ENCODE measurements around the gene SH2D4B. TPM values are rescaled to one million over a fixed set of nuclear protein-coding genes. Genes with fewer than 3 reads are reported as not detected.

SH2D4B gene
- total and polyA plus RNA-seq, 2 donors (not counting 3 experiments of a cell fraction or from before 2014, with no cell fraction given), result not detected

- H3K36me3 ChIP-seq (ENCODE audit: control insufficient read depth in 2 of 2, extremely low read depth in 1 of 2, insufficient read depth in 2 of 2, low read length in 2 of 2), result no peaks in the 10 kb centered on the region
- CTCF ChIA-PET, result no interaction called here
- no peak for FAIRE-seq
- dilution Hi-C loops (cut with MboI; ENCODE audit: extremely low pct_ligation_motif_present, low sequenced_read_pairs), result no loop called here
- H3K9me1 ChIP-seq (replicated peaks; ENCODE audit: control insufficient read depth, extremely low read depth, insufficient read depth, low read length), result no peaks in the 10 kb centered on the region
- intact Hi-C loops (cut with micrococcal nuclease), result no loop called here
- no peak overlapping the region for H3K4me2 ChIP-seq (ENCODE audit: insufficient read depth, low read length)
- H3K9me3 ChIP-seq (replicated peaks; ENCODE audit: control insufficient read depth, insufficient read depth, low read length), result no peaks in the 10 kb centered on the region
- TF ChIP-seq MYC (IDR thresholded peaks at IDR 0.05; ENCODE audit: low read depth, low read length) (no peak), JUN (IDR thresholded peaks at IDR 0.05; ENCODE audit: borderline replicate concordance, insufficient read depth, insufficient read length, low read depth) (no peak), FOS (IDR thresholded peaks at IDR 0.05; ENCODE audit: borderline replicate concordance, insufficient read depth, low read length) (no peak)
- POLR2A ChIA-PET, result no interaction called here
- H3K9ac ChIP-seq (replicated peaks; ENCODE audit: extremely low read depth, insufficient read depth, low read length), result no peak overlapping the region
- H3K27me3 ChIP-seq (ENCODE audit: control insufficient read depth in 2 of 2, insufficient read depth in 2 of 2, low read length in 2 of 2), result peaks cover 0 to 2% of the 10 kb centered on the region in 2 experiments
- no TSS peak for BruUV-seq (replicated peaks)
- H4K20me1 ChIP-seq (replicated peaks; ENCODE audit: control insufficient read depth, extremely low read depth, insufficient read depth, low read length), result no peaks in the 10 kb centered on the region
- H3K4me1 ChIP-seq (ENCODE audit: control insufficient read depth, extremely low read depth, insufficient read depth, low read length), result peaks cover 4% of the 10 kb centered on the region
- H2AFZ ChIP-seq (ENCODE audit: low read depth, low read length), result no peak overlapping the region
- no peaks in the 10 kb centered on the region for H3K79me2 ChIP-seq (ENCODE audit: control insufficient read depth, insufficient read depth, low read length)
- H3K4me3 ChIP-seq (replicated peaks in 1 of 3; ENCODE audit: insufficient read depth in 1 of 3, low read depth in 1 of 3, low read length in 3 of 3), result no peak overlapping the region
- DNase-seq (ENCODE audit: low read depth, low spot score), result no peak
- H3K27ac ChIP-seq (ENCODE audit: insufficient read depth, low read depth, low read length), result no peak overlapping the region
Observed at GRCh38 chr10:80659289-80659688, 121.6 kb downstream of the SH2D4B start.

GRCh38 chr10:80660266-80660665, 122.6 kb downstream of the SH2D4B start:
- no peaks in the 10 kb centered on the region for H3K36me3 ChIP-seq (ENCODE audit: control insufficient read depth in 2 of 2, extremely low read depth in 1 of 2, insufficient read depth in 2 of 2, low read length in 2 of 2)
- FAIRE-seq (no peak), DNase-seq (ENCODE audit: low read depth, low spot score) (no peak)
- no peak overlapping the region for H3K4me2 ChIP-seq (ENCODE audit: insufficient read depth, low read length)
- H3K4me3 ChIP-seq (replicated peaks in 1 of 3; ENCODE audit: insufficient read depth in 1 of 3, low read depth in 1 of 3, low read length in 3 of 3), result no peak overlapping the region
- H4K20me1 ChIP-seq (replicated peaks; ENCODE audit: control insufficient read depth, extremely low read depth, insufficient read depth, low read length), result no peaks in the 10 kb centered on the region
- H3K9ac ChIP-seq (replicated peaks; ENCODE audit: extremely low read depth, insufficient read depth, low read length), result no peak overlapping the region
- intact Hi-C loops (cut with micrococcal nuclease) (no loop called here), dilution Hi-C loops (cut with MboI; ENCODE audit: extremely low pct_ligation_motif_present, low sequenced_read_pairs) (no loop called here)
- TF ChIP-seq JUN (IDR thresholded peaks at IDR 0.05; ENCODE audit: borderline replicate concordance, insufficient read depth, insufficient read length, low read depth) (no peak), GATA2 (IDR thresholded peaks at IDR 0.05; ENCODE audit: insufficient read depth, insufficient read length, low read depth, low read length) (no peak), MAX (IDR thresholded peaks at IDR 0.05; ENCODE audit: insufficient read depth, insufficient read length) (no peak), POLR2A (IDR thresholded peaks at IDR 0.05; ENCODE audit: low read depth, low read length) (no peak), CTCF (IDR thresholded peaks at IDR 0.05; ENCODE audit: extremely low read depth in 1 of 2, insufficient read depth in 1 of 2, low read depth in 1 of 2, low read length in 2 of 2) (no peak), FOS (IDR thresholded peaks at IDR 0.05; ENCODE audit: borderline replicate concordance, insufficient read depth, low read length) (no peak), MYC (IDR thresholded peaks at IDR 0.05; ENCODE audit: low read depth, low read length) (no peak), EZH2 (IDR thresholded peaks at IDR 0.05; ENCODE audit: borderline replicate concordance, low read depth, low read length, severe bottlenecking) (no peak), POLR2AphosphoS5 (IDR thresholded peaks at IDR 0.05; ENCODE audit: insufficient read depth, low read depth, low read length) (no peak)
- ChIA-PET CTCF (no interaction called here), POLR2A (no interaction called here)
- H3K9me3 ChIP-seq (replicated peaks; ENCODE audit: control insufficient read depth, insufficient read depth, low read length), result no peaks in the 10 kb centered on the region
- no peak overlapping the region for H2AFZ ChIP-seq (ENCODE audit: low read depth, low read length)
- no peaks in the 10 kb centered on the region for H3K9me1 ChIP-seq (replicated peaks; ENCODE audit: control insufficient read depth, extremely low read depth, insufficient read depth, low read length)
- peaks cover 4% of the 10 kb centered on the region for H3K4me1 ChIP-seq (ENCODE audit: control insufficient read depth, extremely low read depth, insufficient read depth, low read length)
- no peak overlapping the region for H3K27ac ChIP-seq (ENCODE audit: insufficient read depth, low read depth, low read length)
- peaks cover 0 to 2% of the 10 kb centered on the region in 2 experiments for H3K27me3 ChIP-seq (ENCODE audit: control insufficient read depth in 2 of 2, insufficient read depth in 2 of 2, low read length in 2 of 2)
- BruUV-seq (replicated peaks), result no TSS peak
- no peaks in the 10 kb centered on the region for H3K79me2 ChIP-seq (ENCODE audit: control insufficient read depth, insufficient read depth, low read length)

All from endothelial cell of umbilical vein (primary cell).